ENCODE measurements around the gene ICAM3. TPM values are rescaled to one million over a fixed set of nuclear protein-coding genes. Genes with fewer than 3 reads are reported as not detected.
A peak's percentile ranks its signal among the peaks of the same experiment; 100 is the strongest.
"Not testable (repeated sequence)": the region's sequence is repeated elsewhere in the genome, so short reads cannot be mapped to it uniquely, and the experiment has no call there.

ICAM3 gene
- polyA plus RNA-seq, 4 donors = 8.3 to 23.8 (median 16.0) TPM

- Histone ChIP-seq H3K36me3 (ENCODE audit: control insufficient read depth in 3 of 3, insufficient read depth in 2 of 3, low read depth in 1 of 3, low read length in 3 of 3) (no peaks in the 10 kb centered on the region), H3K9me3 (ENCODE audit: control insufficient read depth in 2 of 2, insufficient read depth in 1 of 2, low read depth in 1 of 2, low read length in 1 of 2) (no peaks in the 10 kb centered on the region), H3K4me3 (ENCODE audit: low read depth in 1 of 3, low read length in 3 of 3) (peak overlapping the region in 2 of 3 donors; percentile 12 to 37), H3K27me3 (ENCODE audit: control insufficient read depth in 3 of 3, insufficient read depth in 3 of 3, low read length in 3 of 3) (no peaks in the 10 kb centered on the region), H3K4me1 (ENCODE audit: control insufficient read depth in 3 of 3, insufficient read depth in 2 of 3, low read depth in 1 of 3, low read length in 2 of 3) (peaks cover 0 to 4% (median 0%) of the 10 kb centered on the region in 3 donors), H3K27ac (ENCODE audit: low read depth in 1 of 3, low read length in 2 of 3) (peak overlapping the region in 1 of 3 donors; percentile 39)
- WGBS, 3 donors = 72 to 77% (median 75%) methylated on average over 6 of the region's 6 CpGs
- DNase-seq (no peak), FAIRE-seq (no peak)
These were observed 484 bp downstream of the ICAM3 start for GRCh38 chr19:10338940-10339339.

DNA sequence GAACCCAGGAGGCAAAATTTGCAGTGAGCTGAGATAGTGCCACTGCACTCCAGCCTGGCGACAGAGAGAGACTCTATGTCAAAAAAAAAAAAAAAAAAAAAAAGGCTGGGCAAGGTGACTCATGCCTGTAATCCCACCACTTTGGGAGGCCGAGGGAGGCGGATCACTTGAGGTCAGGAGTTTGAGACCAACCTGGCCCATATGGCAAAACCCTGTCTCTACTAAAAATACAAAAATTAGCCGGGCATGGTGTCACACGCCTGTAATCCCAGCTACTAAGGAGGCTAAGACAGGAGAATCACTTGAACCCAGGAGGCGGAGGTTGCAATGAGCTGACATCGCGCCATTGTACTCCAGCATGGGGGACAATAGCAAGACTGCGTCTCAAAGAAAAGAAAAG lies 2.7 kb downstream of the ICAM3 start:
- H3K27me3 ChIP-seq (ENCODE audit: control insufficient read depth in 3 of 3, insufficient read depth in 3 of 3, low read length in 3 of 3); H3K36me3 ChIP-seq (ENCODE audit: control insufficient read depth in 3 of 3, insufficient read depth in 2 of 3, low read depth in 1 of 3, low read length in 3 of 3); H3K9me3 ChIP-seq (ENCODE audit: control insufficient read depth in 2 of 2, insufficient read depth in 1 of 2, low read depth in 1 of 2, low read length in 1 of 2); DNase-seq; H3K4me1 ChIP-seq (ENCODE audit: control insufficient read depth in 3 of 3, insufficient read depth in 2 of 3, low read depth in 1 of 3, low read length in 2 of 3); FAIRE-seq; H3K27ac ChIP-seq (ENCODE audit: low read depth in 1 of 3, low read length in 2 of 3); H3K4me3 ChIP-seq (ENCODE audit: low read depth in 1 of 3, low read length in 3 of 3): not testable (repeated sequence)
- 92 to 94% (median 94%) methylated on average over 9 of the region's 9 CpGs for WGBS, 3 donors

DNA sequence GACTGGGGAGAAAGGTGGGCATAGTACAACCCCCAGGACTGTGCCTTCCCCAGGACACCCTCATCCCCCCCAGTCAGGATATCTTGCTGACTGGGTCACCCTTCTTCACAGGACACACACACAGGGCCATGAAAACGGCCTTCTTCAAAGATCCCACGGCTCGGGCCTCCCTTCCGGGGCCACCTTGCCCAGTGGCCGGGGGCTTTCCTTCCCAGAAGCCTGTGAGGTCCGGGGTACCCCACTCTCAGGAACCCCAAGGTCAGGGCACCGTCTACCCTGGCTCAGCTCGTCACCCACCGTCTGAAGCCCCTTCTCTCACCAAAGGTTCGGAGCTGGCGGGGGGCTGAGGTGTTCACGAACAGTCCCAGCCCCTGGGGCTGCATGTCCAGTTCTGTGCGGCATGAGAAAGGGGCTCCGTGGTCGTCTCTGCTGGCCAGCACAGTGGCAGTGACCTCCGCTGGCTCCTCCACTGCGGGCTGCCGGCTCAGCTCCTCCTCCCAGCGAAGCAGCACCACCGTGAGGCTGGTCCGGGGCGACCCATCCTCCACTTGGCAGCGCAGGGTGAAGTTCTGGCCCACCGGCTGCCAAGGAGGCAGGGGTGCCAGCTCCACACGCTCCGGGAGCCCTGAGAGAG lies 4.0 kb downstream of the ICAM3 start:
- FAIRE-seq = no peak
- H3K4me1 ChIP-seq (ENCODE audit: control insufficient read depth in 3 of 3, insufficient read depth in 2 of 3, low read depth in 1 of 3, low read length in 2 of 3) = peaks cover 0 to 13% (median 0%) of the 10 kb centered on the region in 3 donors
- H3K27me3 ChIP-seq (ENCODE audit: control insufficient read depth in 3 of 3, insufficient read depth in 3 of 3, low read length in 3 of 3) = no peaks in the 10 kb centered on the region
- H3K9me3 ChIP-seq (ENCODE audit: control insufficient read depth in 2 of 2, insufficient read depth in 1 of 2, low read depth in 1 of 2, low read length in 1 of 2) = no peaks in the 10 kb centered on the region
- WGBS, 3 donors = 60 to 76% (median 72%) methylated on average over 21 to 26 of the region's 26 CpGs
- DNase-seq = no peak
- peaks cover 0 to 9% (median under 1%) of the 10 kb centered on the region in 3 donors for H3K36me3 ChIP-seq (ENCODE audit: control insufficient read depth in 3 of 3, insufficient read depth in 2 of 3, low read depth in 1 of 3, low read length in 3 of 3)
- H3K4me3 ChIP-seq (ENCODE audit: low read depth in 1 of 3, low read length in 3 of 3) = peak overlapping the region in 2 of 3 donors; percentile 85 to 90
- peak overlapping the region in 1 of 3 donors; percentile 15 for H3K27ac ChIP-seq (ENCODE audit: low read depth in 1 of 3, low read length in 2 of 3)

GRCh38 chr19:10334588-10335351 lies 4.7 kb downstream of the ICAM3 start:
- peak; percentile 94 to 96 for DNase-seq
- H3K9me3 ChIP-seq (ENCODE audit: control insufficient read depth in 2 of 2, insufficient read depth in 1 of 2, low read depth in 1 of 2, low read length in 1 of 2) = no peaks in the 10 kb centered on the region
- peak overlapping the region in 2 of 3 donors; percentile 85 to 90 for H3K4me3 ChIP-seq (ENCODE audit: low read depth in 1 of 3, low read length in 3 of 3)
- FAIRE-seq = no peak
- H3K27me3 ChIP-seq (ENCODE audit: control insufficient read depth in 3 of 3, insufficient read depth in 3 of 3, low read length in 3 of 3) = no peaks in the 10 kb centered on the region
- peaks cover 0 to 13% (median 0%) of the 10 kb centered on the region in 3 donors for H3K4me1 ChIP-seq (ENCODE audit: control insufficient read depth in 3 of 3, insufficient read depth in 2 of 3, low read depth in 1 of 3, low read length in 2 of 3)
- 18 to 27% (median 19%) methylated on average over 56 to 59 of the region's 59 CpGs for WGBS, 3 donors
- peaks cover 0 to 16% (median 6%) of the 10 kb centered on the region in 3 donors for H3K36me3 ChIP-seq (ENCODE audit: control insufficient read depth in 3 of 3, insufficient read depth in 2 of 3, low read depth in 1 of 3, low read length in 3 of 3)
- peak overlapping the region; percentile 20 to 85 (median 73) for H3K27ac ChIP-seq (ENCODE audit: low read depth in 1 of 3, low read length in 2 of 3)

GRCh38 chr19:10333758-10334587 lies 5.5 kb downstream of the ICAM3 start:
- H3K4me3 ChIP-seq (ENCODE audit: low read depth in 1 of 3, low read length in 3 of 3) = peak overlapping the region; percentile 7 to 90 (median 85)
- peaks cover 6 to 24% (median 10%) of the 10 kb centered on the region in 3 donors for H3K36me3 ChIP-seq (ENCODE audit: control insufficient read depth in 3 of 3, insufficient read depth in 2 of 3, low read depth in 1 of 3, low read length in 3 of 3)
- DNase-seq (peak; percentile 60 to 66), FAIRE-seq (no peak)
- no peaks in the 10 kb centered on the region for H3K27me3 ChIP-seq (ENCODE audit: control insufficient read depth in 3 of 3, insufficient read depth in 3 of 3, low read length in 3 of 3)
- H3K9me3 ChIP-seq (ENCODE audit: control insufficient read depth in 2 of 2, insufficient read depth in 1 of 2, low read depth in 1 of 2, low read length in 1 of 2) = no peaks in the 10 kb centered on the region
- 11 to 22% (median 19%) methylated on average over 44 of the region's 44 CpGs for WGBS, 3 donors
- H3K27ac ChIP-seq (ENCODE audit: low read depth in 1 of 3, low read length in 2 of 3) = peak overlapping the region; percentile 73 to 94 (median 85)
- peaks cover 0 to 13% (median 0%) of the 10 kb centered on the region in 3 donors for H3K4me1 ChIP-seq (ENCODE audit: control insufficient read depth in 3 of 3, insufficient read depth in 2 of 3, low read depth in 1 of 3, low read length in 2 of 3)

DNA sequence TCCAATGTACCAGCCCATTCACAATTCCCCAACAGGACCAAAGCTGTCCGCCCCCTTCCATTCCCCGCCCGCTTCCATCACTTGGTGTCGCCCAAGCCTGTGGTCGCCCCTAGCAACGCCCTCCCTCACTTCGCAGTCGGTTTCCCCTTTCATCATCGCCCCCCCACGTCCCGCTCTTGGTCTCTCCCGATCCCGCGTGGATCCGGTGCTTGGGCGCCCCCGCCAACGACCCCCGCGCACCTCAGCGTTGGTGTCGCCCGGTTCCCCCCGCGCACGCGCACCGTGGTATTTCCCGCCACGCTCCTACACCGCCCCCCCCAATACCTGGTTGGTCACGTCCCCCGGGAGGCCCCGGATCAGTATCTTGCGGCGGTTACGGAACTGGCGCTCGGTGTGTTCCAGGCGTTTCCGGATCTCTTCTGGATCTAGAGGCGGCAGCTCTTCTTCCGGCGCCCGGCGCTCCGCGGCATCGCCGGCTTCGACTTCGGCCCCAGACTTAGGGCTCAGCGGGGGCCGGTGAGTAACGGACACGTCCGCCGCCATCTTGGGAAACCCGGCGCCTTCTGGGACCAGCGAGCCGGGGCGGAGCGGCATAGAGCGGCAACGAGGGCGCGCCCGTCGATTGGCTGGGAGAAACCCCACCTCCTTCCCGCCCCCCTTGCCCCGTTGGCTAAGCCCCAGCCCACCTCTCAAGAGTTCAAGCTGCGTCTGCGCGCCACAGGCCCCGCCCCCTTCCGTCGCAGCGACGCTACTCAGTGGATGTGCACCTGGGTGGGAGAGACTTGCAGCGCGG lies 6.3 kb downstream of the ICAM3 start, which contains the start of gene RAVER1:
TSS of gene RAVER1 (minus strand) at position 565 of the 793 bp plus-strand sequence. CDS start at position 543, 22 bp downstream.
- H3K36me3 ChIP-seq (ENCODE audit: control insufficient read depth in 3 of 3, insufficient read depth in 2 of 3, low read depth in 1 of 3, low read length in 3 of 3) = peaks cover 14 to 32% (median 14%) of the 10 kb centered on the region in 3 donors
- DNase-seq = peak; percentile 98 to 99
- no peaks in the 10 kb centered on the region for H3K9me3 ChIP-seq (ENCODE audit: control insufficient read depth in 2 of 2, insufficient read depth in 1 of 2, low read depth in 1 of 2, low read length in 1 of 2)
- H3K27ac ChIP-seq (ENCODE audit: low read depth in 1 of 3, low read length in 2 of 3) = peak within 1 kb of the TSS; percentile 73 to 94 (median 94)
- WGBS, 3 donors = 1% methylated on average over 67 to 82 of the region's 82 CpGs
- H3K4me1 ChIP-seq (ENCODE audit: control insufficient read depth in 3 of 3, insufficient read depth in 2 of 3, low read depth in 1 of 3, low read length in 2 of 3) = peaks cover 0 to 13% (median 0%) of the 10 kb centered on the region in 3 donors
- no peak for FAIRE-seq
- peak within 1 kb of the TSS; percentile 84 to 90 (median 85) for H3K4me3 ChIP-seq (ENCODE audit: low read depth in 1 of 3, low read length in 3 of 3)
- H3K27me3 ChIP-seq (ENCODE audit: control insufficient read depth in 3 of 3, insufficient read depth in 3 of 3, low read length in 3 of 3) = no peaks in the 10 kb centered on the region

GRCh38 chr19:10332158-10332964 lies 7.1 kb downstream of the ICAM3 start:
- DNase-seq (peak; percentile 85 to 91), FAIRE-seq (no peak)
- 15 to 27% (median 16%) methylated on average over 18 of the region's 18 CpGs for WGBS, 3 donors
- Histone ChIP-seq H3K4me1 (ENCODE audit: control insufficient read depth in 3 of 3, insufficient read depth in 2 of 3, low read depth in 1 of 3, low read length in 2 of 3) (peaks cover 0 to 13% (median 0%) of the 10 kb centered on the region in 3 donors), H3K4me3 (ENCODE audit: low read depth in 1 of 3, low read length in 3 of 3) (peak overlapping the region; percentile 84 to 90 (median 85)), H3K27me3 (ENCODE audit: control insufficient read depth in 3 of 3, insufficient read depth in 3 of 3, low read length in 3 of 3) (no peaks in the 10 kb centered on the region), H3K27ac (ENCODE audit: low read depth in 1 of 3, low read length in 2 of 3) (peak overlapping the region; percentile 60 to 94 (median 94)), H3K9me3 (ENCODE audit: control insufficient read depth in 2 of 2, insufficient read depth in 1 of 2, low read depth in 1 of 2, low read length in 1 of 2) (no peaks in the 10 kb centered on the region), H3K36me3 (ENCODE audit: control insufficient read depth in 3 of 3, insufficient read depth in 2 of 3, low read depth in 1 of 3, low read length in 3 of 3) (peaks cover 19 to 40% (median 20%) of the 10 kb centered on the region in 3 donors)
